HepG2 (cell line): ENCODE results near the gene USP30. TPM values are rescaled to one million over a fixed set of nuclear protein-coding genes. Genes with fewer than 3 reads are reported as not detected.

Experiments
- ARID2 ChIP-seq: sonication (generic); formaldehyde crosslinking; IDR thresholded peaks from 2 replicates; pipeline ENCODE4 v1.8.1; 2022; ENCODE audit warnings: mild to moderate bottlenecking, missing genetic modification reagents, borderline replicate concordance
- MAFF ChIP-seq: IDR thresholded peaks from 2 replicates; pipeline ENCODE4 v1.6.1; 2011; ENCODE audit warnings: low read depth, low read length, improper control_type of control experiment
- MATR3 ChIP-seq: sonication (generic); formaldehyde crosslinking; IDR thresholded peaks from 2 replicates; pipeline ENCODE4 v1.4.0; 2020; ENCODE audit warnings: missing genetic modification reagents
- MLLT10 ChIP-seq: sonication (generic); formaldehyde crosslinking; IDR thresholded peaks from 2 replicates; pipeline ENCODE4 v1.4.0; 2020; ENCODE audit warnings: missing genetic modification reagents
- NCOA5 ChIP-seq: sonication (generic); formaldehyde crosslinking; IDR thresholded peaks from 2 replicates; pipeline ENCODE4 v1.4.0; 2020; ENCODE audit warnings: missing genetic modification reagents
- PHF20 ChIP-seq: sonication (generic); formaldehyde crosslinking; IDR thresholded peaks from 2 replicates; pipeline ENCODE4 v1.5.0; 2020; ENCODE audit warnings: mild to moderate bottlenecking, missing genetic modification reagents
- RFXAP ChIP-seq: sonication (generic); formaldehyde crosslinking; IDR thresholded peaks from 2 replicates; pipeline ENCODE4 v1.4.0; 2020; ENCODE audit warnings: missing genetic modification reagents, borderline replicate concordance
- TMF1 ChIP-seq: sonication (generic); formaldehyde crosslinking; IDR thresholded peaks from 2 replicates; pipeline ENCODE4 v1.8.1; 2022; ENCODE audit warnings: low read depth, missing genetic modification reagents
- ZNF782 ChIP-seq: sonication (generic); formaldehyde crosslinking; IDR thresholded peaks from 2 replicates; pipeline ENCODE4 v1.4.0; 2020; ENCODE audit warnings: missing genetic modification reagents, mild to moderate bottlenecking, borderline replicate concordance
- polyA plus RNA-seq, 8 experiments: library from polyadenylated mRNA; depleted of rRNA in 3 of 8; stranded (reverse) in 7 of 8; unstranded in 1 of 8; fragments of >200 nt; fragmentation: Illumina TruSeq in 4 of 8; extraction: Trizol in 4 of 8; gene quantifications; 2 replicates each; pipeline versions ENCODE4 v1.2.1 to v1.2.3, GENCODE V29; 2011 to 2016; ENCODE audit warnings: low read depth in 4 of 8, missing spikeins in 1 of 8, mixed read lengths in 1 of 8; ENCODE audit not compliant: insufficient read depth in 1 of 8
- total RNA-seq, 5 experiments: library from RNA; depleted of rRNA; stranded (reverse); fragments of >200 nt; fragmentation: Illumina TruSeq; extraction: Trizol; gene quantifications; 2 replicates each; pipeline ENCODE4 v1.2.3, GENCODE V29; 2016; ENCODE audit warnings: low read depth in 1 of 5
- TF ChIP-seq, protein P1 (sequence below): sonication (generic); formaldehyde crosslinking; IDR thresholded peaks from 2 replicates; pipeline ENCODE4 v1.4.0; 2020; ENCODE audit warnings: missing genetic modification reagents
- TF ChIP-seq, protein P2 (sequence below): sonication (generic); formaldehyde crosslinking; IDR thresholded peaks from 2 replicates; pipeline ENCODE4 v1.4.0; 2020; ENCODE audit warnings: mild to moderate bottlenecking, missing genetic modification reagents, borderline replicate concordance
- TF ChIP-seq, protein P3 (sequence below): IDR thresholded peaks from 2 replicates; pipeline ENCODE4 v1.6.1; 2016; ENCODE audit warnings: missing compliant biosample characterization, missing genetic modification reagents, borderline replicate concordance

Gene USP30
- total and polyA plus RNA-seq, 2 of the 13 experiments (the other 11 are each of a cell fraction or from before 2014, with no cell fraction given), result 11.2 to 20.8 TPM

DNA sequence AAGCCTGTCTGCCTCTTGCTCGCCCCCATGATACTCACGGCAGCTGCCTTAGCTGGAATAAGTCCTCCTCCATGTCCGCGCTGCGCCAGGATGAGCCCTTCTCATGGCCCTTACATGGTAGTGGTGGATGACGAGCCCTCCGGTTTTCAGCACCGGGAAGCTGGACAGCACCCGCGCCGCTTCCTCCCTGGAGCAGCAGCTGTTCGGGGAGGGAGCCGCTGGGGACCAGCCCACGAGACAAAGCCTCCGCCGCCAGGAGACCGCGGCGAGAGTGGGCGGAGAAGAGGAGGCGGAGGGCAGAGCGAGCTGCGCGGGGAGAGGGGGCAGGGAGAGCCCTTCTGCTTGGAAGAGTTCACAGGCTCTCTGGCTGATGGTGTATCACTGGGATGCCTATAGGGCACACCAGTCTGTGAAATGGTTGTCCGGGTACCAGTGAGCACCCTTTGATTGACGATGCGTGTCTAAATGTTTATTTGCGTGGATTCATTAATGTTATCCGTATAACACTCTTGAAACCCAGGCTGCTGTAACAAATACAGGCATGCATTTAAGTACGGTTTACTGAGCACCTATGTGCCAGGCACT is 31.5 kb upstream of the USP30 start, which contains the start of gene SVOP (continued):
- TF ChIP-seq, protein P1, sequence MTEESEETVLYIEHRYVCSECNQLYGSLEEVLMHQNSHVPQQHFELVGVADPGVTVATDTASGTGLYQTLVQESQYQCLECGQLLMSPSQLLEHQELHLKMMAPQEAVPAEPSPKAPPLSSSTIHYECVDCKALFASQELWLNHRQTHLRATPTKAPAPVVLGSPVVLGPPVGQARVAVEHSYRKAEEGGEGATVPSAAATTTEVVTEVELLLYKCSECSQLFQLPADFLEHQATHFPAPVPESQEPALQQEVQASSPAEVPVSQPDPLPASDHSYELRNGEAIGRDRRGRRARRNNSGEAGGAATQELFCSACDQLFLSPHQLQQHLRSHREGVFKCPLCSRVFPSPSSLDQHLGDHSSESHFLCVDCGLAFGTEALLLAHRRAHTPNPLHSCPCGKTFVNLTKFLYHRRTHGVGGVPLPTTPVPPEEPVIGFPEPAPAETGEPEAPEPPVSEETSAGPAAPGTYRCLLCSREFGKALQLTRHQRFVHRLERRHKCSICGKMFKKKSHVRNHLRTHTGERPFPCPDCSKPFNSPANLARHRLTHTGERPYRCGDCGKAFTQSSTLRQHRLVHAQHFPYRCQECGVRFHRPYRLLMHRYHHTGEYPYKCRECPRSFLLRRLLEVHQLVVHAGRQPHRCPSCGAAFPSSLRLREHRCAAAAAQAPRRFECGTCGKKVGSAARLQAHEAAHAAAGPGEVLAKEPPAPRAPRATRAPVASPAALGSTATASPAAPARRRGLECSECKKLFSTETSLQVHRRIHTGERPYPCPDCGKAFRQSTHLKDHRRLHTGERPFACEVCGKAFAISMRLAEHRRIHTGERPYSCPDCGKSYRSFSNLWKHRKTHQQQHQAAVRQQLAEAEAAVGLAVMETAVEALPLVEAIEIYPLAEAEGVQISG (CRISPR knock-in tag), result peak; percentile 86
- TF ChIP-seq NCOA5 (CRISPR knock-in tag) (no peak), PHF20 (CRISPR knock-in tag) (peak; percentile 44; the same call in 1 of the 2 replicates), TMF1 (CRISPR knock-in tag) (peak; percentile 94), ARID2 (CRISPR knock-in tag) (0 out of 2 replicates have a peak, but pooled peaks have one; percentile 61), MATR3 (no peak), RFXAP (CRISPR knock-in tag) (peak; percentile 72), MLLT10 (CRISPR knock-in tag) (no peak), MAFF (no peak), ZNF782 (peak; percentile 94)
- TF ChIP-seq, protein P2, sequence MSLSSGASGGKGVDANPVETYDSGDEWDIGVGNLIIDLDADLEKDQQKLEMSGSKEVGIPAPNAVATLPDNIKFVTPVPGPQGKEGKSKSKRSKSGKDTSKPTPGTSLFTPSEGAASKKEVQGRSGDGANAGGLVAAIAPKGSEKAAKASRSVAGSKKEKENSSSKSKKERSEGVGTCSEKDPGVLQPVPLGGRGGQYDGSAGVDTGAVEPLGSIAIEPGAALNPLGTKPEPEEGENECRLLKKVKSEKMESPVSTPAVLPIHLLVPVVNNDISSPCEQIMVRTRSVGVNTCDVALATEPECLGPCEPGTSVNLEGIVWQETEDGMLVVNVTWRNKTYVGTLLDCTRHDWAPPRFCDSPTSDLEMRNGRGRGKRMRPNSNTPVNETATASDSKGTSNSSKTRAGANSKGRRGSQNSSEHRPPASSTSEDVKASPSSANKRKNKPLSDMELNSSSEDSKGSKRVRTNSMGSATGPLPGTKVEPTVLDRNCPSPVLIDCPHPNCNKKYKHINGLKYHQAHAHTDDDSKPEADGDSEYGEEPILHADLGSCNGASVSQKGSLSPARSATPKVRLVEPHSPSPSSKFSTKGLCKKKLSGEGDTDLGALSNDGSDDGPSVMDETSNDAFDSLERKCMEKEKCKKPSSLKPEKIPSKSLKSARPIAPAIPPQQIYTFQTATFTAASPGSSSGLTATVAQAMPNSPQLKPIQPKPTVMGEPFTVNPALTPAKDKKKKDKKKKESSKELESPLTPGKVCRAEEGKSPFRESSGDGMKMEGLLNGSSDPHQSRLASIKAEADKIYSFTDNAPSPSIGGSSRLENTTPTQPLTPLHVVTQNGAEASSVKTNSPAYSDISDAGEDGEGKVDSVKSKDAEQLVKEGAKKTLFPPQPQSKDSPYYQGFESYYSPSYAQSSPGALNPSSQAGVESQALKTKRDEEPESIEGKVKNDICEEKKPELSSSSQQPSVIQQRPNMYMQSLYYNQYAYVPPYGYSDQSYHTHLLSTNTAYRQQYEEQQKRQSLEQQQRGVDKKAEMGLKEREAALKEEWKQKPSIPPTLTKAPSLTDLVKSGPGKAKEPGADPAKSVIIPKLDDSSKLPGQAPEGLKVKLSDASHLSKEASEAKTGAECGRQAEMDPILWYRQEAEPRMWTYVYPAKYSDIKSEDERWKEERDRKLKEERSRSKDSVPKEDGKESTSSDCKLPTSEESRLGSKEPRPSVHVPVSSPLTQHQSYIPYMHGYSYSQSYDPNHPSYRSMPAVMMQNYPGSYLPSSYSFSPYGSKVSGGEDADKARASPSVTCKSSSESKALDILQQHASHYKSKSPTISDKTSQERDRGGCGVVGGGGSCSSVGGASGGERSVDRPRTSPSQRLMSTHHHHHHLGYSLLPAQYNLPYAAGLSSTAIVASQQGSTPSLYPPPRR (CRISPR knock-in tag), result peak; percentile 42; the same call in 1 of the 2 replicates
- TF ChIP-seq, protein P3, sequence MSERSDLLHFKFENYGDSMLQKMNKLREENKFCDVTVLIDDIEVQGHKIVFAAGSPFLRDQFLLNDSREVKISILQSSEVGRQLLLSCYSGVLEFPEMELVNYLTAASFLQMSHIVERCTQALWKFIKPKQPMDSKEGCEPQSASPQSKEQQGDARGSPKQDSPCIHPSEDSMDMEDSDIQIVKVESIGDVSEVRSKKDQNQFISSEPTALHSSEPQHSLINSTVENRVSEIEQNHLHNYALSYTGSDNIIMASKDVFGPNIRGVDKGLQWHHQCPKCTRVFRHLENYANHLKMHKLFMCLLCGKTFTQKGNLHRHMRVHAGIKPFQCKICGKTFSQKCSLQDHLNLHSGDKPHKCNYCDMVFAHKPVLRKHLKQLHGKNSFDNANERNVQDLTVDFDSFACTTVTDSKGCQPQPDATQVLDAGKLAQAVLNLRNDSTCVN (CRISPR knock-in tag), result peak; percentile 88
